Mesenchymal stem cell (in vitro differentiated cells and primary cell): ENCODE data around the gene PXDN.

Experiments
- DNase-seq: peaks from one replicate; pipeline ENCODE4 v3.0.0-alpha.2; 2013
- H2AFZ ChIP-seq: one replicate; pipeline ENCODE4 v1.6.1; 2013; ENCODE audit warnings: low read depth, mild to moderate bottlenecking, control low read depth, inconsistent platforms, low read length, moderate library complexity
- H2AK5ac ChIP-seq: 2 replicates; pipeline ENCODE4 v1.6.1; 2013; ENCODE audit warnings: low read length, moderate library complexity, mild to moderate bottlenecking, inconsistent platforms; ENCODE audit not compliant: severe bottlenecking
- H2BK120ac ChIP-seq: one replicate; pipeline ENCODE4 v1.6.1; 2013; ENCODE audit warnings: low read depth, mild to moderate bottlenecking, inconsistent platforms, low read length, moderate library complexity
- H2BK12ac ChIP-seq, 2 experiments: one replicate each; pipeline ENCODE4 v1.6.1; 2013; ENCODE audit warnings: inconsistent platforms in 2 of 2, low read length in 2 of 2, mild to moderate bottlenecking in 2 of 2, moderate library complexity in 2 of 2, control low read depth in 1 of 2
- H2BK15ac ChIP-seq: one replicate; pipeline ENCODE4 v1.6.1; 2013; ENCODE audit warnings: mild to moderate bottlenecking, low read depth, inconsistent platforms; ENCODE audit not compliant: poor library complexity, severe bottlenecking
- H2BK5ac ChIP-seq: 2 replicates; pipeline ENCODE4 v1.6.1; 2013; ENCODE audit warnings: low read depth, mild to moderate bottlenecking, low read length, control low read depth, inconsistent platforms; ENCODE audit not compliant: poor library complexity, severe bottlenecking
- H3K14ac ChIP-seq, 2 experiments: one replicate each; pipeline ENCODE4 v1.6.1; 2013; ENCODE audit warnings: inconsistent platforms in 2 of 2, low read length in 2 of 2, control low read depth in 1 of 2, mild to moderate bottlenecking in 1 of 2, moderate library complexity in 1 of 2
- H3K18ac ChIP-seq, 2 experiments: one replicate each; pipeline ENCODE4 v1.6.1; 2013; ENCODE audit warnings: inconsistent platforms in 2 of 2, low read length in 2 of 2, control low read depth in 1 of 2, low read depth in 1 of 2, mild to moderate bottlenecking in 1 of 2
- H3K23ac ChIP-seq, 2 experiments: one replicate each; pipeline ENCODE4 v1.6.1; 2013; ENCODE audit warnings: inconsistent platforms in 2 of 2, low read length in 2 of 2, mild to moderate bottlenecking in 2 of 2, moderate library complexity in 2 of 2, control low read depth in 1 of 2
- H3K27ac ChIP-seq: 2 replicates; pipeline ENCODE4 v1.5.1; 2013; ENCODE audit warnings: mild to moderate bottlenecking, moderate library complexity, low read length, control low read depth, inconsistent platforms; ENCODE audit not compliant: poor library complexity, severe bottlenecking
- H3K27me3 ChIP-seq, 2 experiments: 2 replicates each; pipeline versions ENCODE4 v1.6.1 to v1.7.0; 2013; ENCODE audit warnings: low read length in 2 of 2, mild to moderate bottlenecking in 2 of 2, moderate library complexity in 2 of 2, control low read depth in 1 of 2, inconsistent platforms in 1 of 2; ENCODE audit not compliant: control insufficient read depth in 1 of 2, insufficient read depth in 1 of 2
- H3K36me3 ChIP-seq, 2 experiments: 2 replicates each; pipeline versions ENCODE4 v1.6.1 to v1.7.0; 2013; ENCODE audit warnings: low read length in 2 of 2, control low read depth in 1 of 2, inconsistent platforms in 1 of 2, low read depth in 1 of 2, mild to moderate bottlenecking in 1 of 2; ENCODE audit not compliant: insufficient read depth in 2 of 2, control insufficient read depth in 1 of 2
- H3K4ac ChIP-seq, 2 experiments: one replicate each; pipeline ENCODE4 v1.6.1; 2013; ENCODE audit warnings: inconsistent platforms in 2 of 2, low read length in 2 of 2, mild to moderate bottlenecking in 2 of 2, moderate library complexity in 2 of 2, control low read depth in 1 of 2, low read depth in 1 of 2
- H3K4me1 ChIP-seq: 2 replicates; pipeline ENCODE4 v1.6.1; 2013; ENCODE audit warnings: low read depth, low read length, control low read depth; ENCODE audit not compliant: control insufficient read depth, insufficient read depth
- H3K4me2 ChIP-seq: 2 replicates; pipeline ENCODE4 v1.6.1; 2013; ENCODE audit warnings: low read length, mild to moderate bottlenecking, inconsistent platforms; ENCODE audit not compliant: poor library complexity, severe bottlenecking
- H3K4me3 ChIP-seq, 2 experiments: 2 replicates each; pipeline versions ENCODE4 v1.5.1 to v1.7.0; 2013; ENCODE audit warnings: low read length in 2 of 2, mild to moderate bottlenecking in 2 of 2, control low read depth in 1 of 2, low read depth in 1 of 2; ENCODE audit not compliant: insufficient read depth in 1 of 2
- H3K79me1 ChIP-seq: replicated peaks from 2 replicates; pipeline ENCODE4 v1.6.1; 2013; ENCODE audit warnings: mild to moderate bottlenecking, control low read depth, low read length, inconsistent platforms; ENCODE audit not compliant: poor library complexity, severe bottlenecking
- H3K9ac ChIP-seq: 2 replicates; pipeline ENCODE4 v1.7.0; 2013; ENCODE audit warnings: mild to moderate bottlenecking, low read length, moderate library complexity
- H3K9me3 ChIP-seq: 2 replicates; pipeline ENCODE4 v1.7.0; 2013; ENCODE audit warnings: mild to moderate bottlenecking, low read length; ENCODE audit not compliant: control insufficient read depth
- H4K8ac ChIP-seq: one replicate; pipeline ENCODE4 v1.6.1; 2013; ENCODE audit warnings: inconsistent platforms, mild to moderate bottlenecking, low read length, moderate library complexity
- H4K91ac ChIP-seq: one replicate; pipeline ENCODE4 v1.6.1; 2013; ENCODE audit warnings: mild to moderate bottlenecking, low read length, inconsistent platforms
- WGBS: methylation state at CpG from one replicate; pipeline ENCODE4 v1.1.7; 2013; ENCODE audit warnings: mixed read lengths; 5-methylcytosine and 5-hydroxymethylcytosine counted together

PXDN gene

GRCh38 chr2:1664076-1664605 lies 80.2 kb downstream of the PXDN start:
- WGBS, result 100% methylated on average over 7 of the region's 9 CpGs
- Histone ChIP-seq H3K4me2 (no peak overlapping the region), H2BK12ac (no peak overlapping the region), H3K4me3 (no peak overlapping the region), H4K91ac (no peak overlapping the region), H3K4ac (no peak overlapping the region), H3K79me1 (peaks cover 41% of the 10 kb centered on the region), H2BK5ac (no peak overlapping the region), H3K4me1 (peaks cover 2% of the 10 kb centered on the region), H3K18ac (no peak overlapping the region), H3K23ac (no peak overlapping the region), H3K14ac (no peak overlapping the region), H3K27ac (no peak overlapping the region), H2AFZ (no peak overlapping the region), H2BK120ac (no peak overlapping the region), H3K9ac (no peak overlapping the region), H3K36me3 (peaks cover 68 to 78% of the 10 kb centered on the region in 2 experiments), H2AK5ac (no peak overlapping the region), H4K8ac (no peak overlapping the region), H3K9me3 (no peaks in the 10 kb centered on the region), H2BK15ac (no peak overlapping the region), H3K27me3 (no peaks in the 10 kb centered on the region)
- DNase-seq, result no peak

DNA sequence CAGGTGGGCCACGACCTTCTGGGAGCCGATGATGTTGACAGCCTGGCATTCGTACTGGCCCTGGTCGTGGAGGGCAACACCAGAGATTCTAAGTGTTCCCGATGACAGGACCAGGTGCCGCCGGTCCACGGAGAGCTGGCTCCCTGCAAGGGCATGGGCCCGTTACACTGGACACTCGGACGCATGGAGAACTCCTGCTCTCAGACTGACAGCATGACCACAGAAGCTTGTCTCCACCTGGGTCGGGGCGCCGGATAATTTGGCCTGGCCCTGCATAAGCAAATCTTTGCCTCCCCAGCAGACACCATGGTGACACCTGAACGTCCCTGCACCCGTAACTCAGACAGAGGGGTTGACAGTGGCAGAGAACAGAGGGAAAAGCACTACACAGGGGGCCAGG lies 80.7 kb downstream of the PXDN start:
- no peak overlapping the region for H3K4me3 ChIP-seq
- no peak overlapping the region for H3K9ac ChIP-seq
- H3K4me2 ChIP-seq, result no peak overlapping the region
- H3K27ac ChIP-seq, result no peak overlapping the region
- no peak overlapping the region for H2BK12ac ChIP-seq
- no peaks in the 10 kb centered on the region for H3K27me3 ChIP-seq
- no peak overlapping the region for H2BK5ac ChIP-seq
- H3K4me1 ChIP-seq, result peaks cover 6% of the 10 kb centered on the region
- H3K36me3 ChIP-seq, result peaks cover 72 to 78% of the 10 kb centered on the region in 2 experiments
- H3K23ac ChIP-seq, result no peak overlapping the region
- no peak for DNase-seq
- H3K79me1 ChIP-seq, result peaks cover 45% of the 10 kb centered on the region
- H3K18ac ChIP-seq, result no peak overlapping the region
- no peak overlapping the region for H2BK15ac ChIP-seq
- H4K91ac ChIP-seq, result no peak overlapping the region
- WGBS, result 98% methylated on average over 16 of the region's 16 CpGs
- no peak overlapping the region for H2AK5ac ChIP-seq
- H4K8ac ChIP-seq, result no peak overlapping the region
- H2AFZ ChIP-seq, result no peak overlapping the region
- H2BK120ac ChIP-seq, result no peak overlapping the region
- H3K4ac ChIP-seq, result no peak overlapping the region
- H3K9me3 ChIP-seq, result no peaks in the 10 kb centered on the region
- H3K14ac ChIP-seq, result no peak overlapping the region

- WGBS, result 97% methylated on average over 19 of the region's 19 CpGs
Measured at GRCh38 chr2:1662606-1663180, 81.6 kb downstream of the PXDN start.

GRCh38 chr2:1661891-1662605 lies 82.3 kb downstream of the PXDN start:
- Histone ChIP-seq H3K4ac (no peak overlapping the region), H2BK120ac (no peak overlapping the region), H4K91ac (no peak overlapping the region), H3K27me3 (no peaks in the 10 kb centered on the region), H3K18ac (no peak overlapping the region), H3K9me3 (no peaks in the 10 kb centered on the region), H3K27ac (no peak overlapping the region), H3K4me2 (no peak overlapping the region), H4K8ac (no peak overlapping the region), H2AK5ac (no peak overlapping the region), H2AFZ (no peak overlapping the region), H3K9ac (no peak overlapping the region), H3K23ac (no peak overlapping the region), H2BK15ac (no peak overlapping the region), H3K14ac (no peak overlapping the region), H3K4me1 (peaks cover 16% of the 10 kb centered on the region), H3K36me3 (peaks cover 78 to 87% of the 10 kb centered on the region in 2 experiments), H2BK12ac (no peak overlapping the region), H3K4me3 (no peak overlapping the region), H2BK5ac (no peak overlapping the region), H3K79me1 (peaks cover 47% of the 10 kb centered on the region)
- WGBS, result 98% methylated on average over 19 of the region's 19 CpGs
- no peak for DNase-seq

More at GRCh38 chr2:1662606-1663180, 81.6 kb downstream of the PXDN start:
- peaks cover 9% of the 10 kb centered on the region for H3K4me1 ChIP-seq
- no peak overlapping the region for H2BK15ac ChIP-seq
- peaks cover 45% of the 10 kb centered on the region for H3K79me1 ChIP-seq
- H4K91ac ChIP-seq, result no peak overlapping the region
- peaks cover 78 to 81% of the 10 kb centered on the region in 2 experiments for H3K36me3 ChIP-seq
- no peak overlapping the region for H3K23ac ChIP-seq
- no peak overlapping the region for H2AFZ ChIP-seq
- no peak overlapping the region for H3K4me2 ChIP-seq
- H4K8ac ChIP-seq, result no peak overlapping the region
- H2BK5ac ChIP-seq, result no peak overlapping the region
- no peaks in the 10 kb centered on the region for H3K27me3 ChIP-seq
- no peak overlapping the region for H3K4me3 ChIP-seq
- no peak overlapping the region for H2BK120ac ChIP-seq
- no peaks in the 10 kb centered on the region for H3K9me3 ChIP-seq
- no peak for DNase-seq
- no peak overlapping the region for H3K14ac ChIP-seq
- no peak overlapping the region for H3K9ac ChIP-seq
- H3K4ac ChIP-seq, result no peak overlapping the region
- H2AK5ac ChIP-seq, result no peak overlapping the region
- H3K27ac ChIP-seq, result no peak overlapping the region
- no peak overlapping the region for H3K18ac ChIP-seq
- no peak overlapping the region for H2BK12ac ChIP-seq
